ENCODE measurements around the gene CHRNA4. TPM values are rescaled to one million over a fixed set of nuclear protein-coding genes. Genes with fewer than 3 reads are reported as not detected.

CHRNA4 gene
- total and polyA plus RNA-seq, 5 donors: 0.02 to 0.54 (median 0.27) TPM; not detected in 1

DNA sequence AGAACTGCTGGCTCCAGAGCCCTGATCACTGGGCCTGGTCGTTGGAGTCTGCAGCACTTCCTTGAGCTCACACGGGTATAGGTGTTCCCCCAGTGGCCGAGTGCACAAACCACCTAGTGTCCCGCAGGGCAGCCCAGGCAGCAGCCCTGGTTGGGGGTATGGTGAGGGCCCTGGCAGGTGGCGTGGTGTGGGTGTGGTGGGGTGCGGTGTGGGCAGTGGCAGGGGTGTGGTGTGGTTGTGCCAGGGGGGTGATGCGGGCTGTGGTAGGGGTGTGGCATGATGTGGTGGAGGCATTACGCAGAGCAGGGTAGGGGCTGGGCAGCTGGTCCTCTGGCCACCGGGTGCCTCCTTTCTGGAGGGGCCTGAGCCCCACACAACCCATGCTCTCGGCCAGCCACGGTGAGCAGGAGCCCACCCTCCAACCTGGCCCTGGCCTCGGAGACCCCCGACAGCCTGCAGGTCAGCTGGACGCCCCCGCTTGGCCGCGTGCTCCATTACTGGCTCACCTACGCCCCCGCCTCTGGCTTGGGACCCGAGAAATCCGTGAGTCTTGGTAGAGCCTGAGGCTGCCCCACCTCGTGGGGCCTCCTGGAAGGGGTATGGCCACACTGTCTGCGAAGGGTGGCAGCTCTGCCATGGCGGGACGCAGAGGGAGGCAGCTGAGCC lies 47.7 kb downstream of the CHRNA4 start:
- Histone ChIP-seq H3K4me3 (ENCODE audit: low read length) (no peak overlapping the region), H3K4me1 (ENCODE audit: control insufficient read depth, insufficient read depth, low read length) (no peaks in the 10 kb centered on the region), H3K27me3 (ENCODE audit: control insufficient read depth, insufficient read depth) (no peaks in the 10 kb centered on the region), H3K27ac (ENCODE audit: low read length) (no peak overlapping the region), H3K9me3 (ENCODE audit: control insufficient read depth, low read length) (no peaks in the 10 kb centered on the region)
- DNase-seq: peak in 2 of 3 donors; percentile 42 to 59
- WGBS: 79% methylated on average over 25 of the region's 25 CpGs
- intact Hi-C loops (cut with DNase I): no loop called here
- no peak for ATAC-seq

DNA sequence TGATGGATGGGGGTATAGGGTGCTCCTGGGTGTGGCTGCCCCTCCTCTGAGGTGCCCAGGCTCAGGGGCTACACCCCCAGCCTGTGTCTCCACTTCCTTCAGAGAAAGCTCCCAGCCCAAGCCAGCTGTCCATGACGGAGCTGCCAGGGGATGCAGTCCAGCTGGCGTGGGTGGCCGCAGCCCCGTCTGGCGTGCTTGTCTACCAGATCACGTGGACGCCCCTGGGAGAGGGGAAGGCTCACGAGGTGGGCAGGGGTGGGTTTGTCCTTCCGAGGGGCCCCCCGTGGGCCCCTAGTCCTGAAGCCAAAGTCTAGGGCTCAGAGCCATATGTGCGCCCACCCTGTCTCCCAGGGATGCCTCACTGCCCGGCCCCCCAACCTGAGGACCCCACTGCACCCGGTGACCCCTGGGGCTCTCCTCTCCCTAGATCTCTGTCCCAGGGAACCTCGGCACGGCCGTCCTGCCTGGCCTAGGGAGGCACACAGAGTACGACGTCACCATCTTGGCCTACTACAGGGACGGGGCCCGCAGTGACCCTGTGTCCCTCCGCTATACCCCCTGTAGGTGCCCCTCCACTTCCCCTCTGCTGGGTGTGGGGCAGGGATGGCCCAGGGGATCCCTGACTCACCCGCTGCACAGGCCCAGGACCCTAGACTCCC lies 48.3 kb downstream of the CHRNA4 start:
- no peaks in the 10 kb centered on the region for H3K27me3 ChIP-seq (ENCODE audit: control insufficient read depth, insufficient read depth)
- H3K27ac ChIP-seq (ENCODE audit: low read length): no peak overlapping the region
- intact Hi-C loops (cut with DNase I): no loop called here
- no peaks in the 10 kb centered on the region for H3K9me3 ChIP-seq (ENCODE audit: control insufficient read depth, low read length)
- H3K4me3 ChIP-seq (ENCODE audit: low read length): no peak overlapping the region
- H3K4me1 ChIP-seq (ENCODE audit: control insufficient read depth, insufficient read depth, low read length): no peaks in the 10 kb centered on the region
- DNase-seq: peak; percentile 73 to 90 (median 87)
- ATAC-seq: peak; percentile 31 to 49
- 59% methylated on average over 22 of the region's 22 CpGs for WGBS

DNA sequence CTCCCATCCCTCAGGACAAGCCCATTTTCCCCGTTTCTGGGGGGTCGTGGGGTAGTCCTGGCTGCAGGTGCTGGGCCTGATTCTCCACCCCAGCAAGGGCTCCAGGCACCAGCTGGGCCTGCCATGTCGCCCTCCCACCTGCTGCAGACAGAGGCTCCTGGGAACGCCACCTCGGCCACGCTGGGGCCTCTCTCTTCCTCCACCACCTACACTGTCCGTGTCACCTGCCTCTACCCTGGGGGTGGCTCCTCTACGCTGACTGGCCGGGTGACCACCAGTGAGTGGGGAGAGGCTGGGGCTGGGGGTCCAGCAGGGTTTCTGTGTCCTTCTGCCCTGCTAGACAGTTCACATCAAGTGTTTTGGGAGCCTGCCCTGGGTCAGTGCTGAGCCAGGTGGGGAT lies 48.9 kb downstream of the CHRNA4 start:
- H3K9me3 ChIP-seq (ENCODE audit: control insufficient read depth, low read length): no peaks in the 10 kb centered on the region
- no peak overlapping the region for H3K4me3 ChIP-seq (ENCODE audit: low read length)
- no peak for DNase-seq
- no peak for ATAC-seq
- H3K27me3 ChIP-seq (ENCODE audit: control insufficient read depth, insufficient read depth): no peaks in the 10 kb centered on the region
- intact Hi-C loops (cut with DNase I): no loop called here
- H3K4me1 ChIP-seq (ENCODE audit: control insufficient read depth, insufficient read depth, low read length): no peaks in the 10 kb centered on the region
- no peak overlapping the region for H3K27ac ChIP-seq (ENCODE audit: low read length)
- WGBS: 65% methylated on average over 9 of the region's 9 CpGs

DNA sequence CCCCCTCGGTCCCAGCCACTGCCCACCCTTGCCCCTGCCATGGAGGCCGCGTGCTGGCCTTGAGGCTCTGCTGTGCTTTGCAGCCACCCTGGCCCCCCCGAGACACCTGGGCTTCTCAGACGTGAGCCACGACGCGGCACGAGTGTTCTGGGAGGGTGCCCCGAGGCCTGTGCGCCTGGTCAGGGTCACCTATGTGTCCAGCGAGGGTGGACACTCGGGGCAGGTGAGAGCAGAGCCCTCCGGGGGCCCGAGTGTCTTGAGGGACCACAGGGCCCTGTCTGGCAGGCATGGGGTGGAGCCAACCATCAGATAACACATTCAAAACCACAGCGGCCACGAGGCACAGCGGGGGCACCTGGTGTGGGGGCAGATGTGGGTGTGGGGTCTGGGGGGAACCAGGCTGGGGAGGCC lies 49.3 kb downstream of the CHRNA4 start:
- 74% methylated on average over 18 of the region's 18 CpGs for WGBS
- no peaks in the 10 kb centered on the region for H3K9me3 ChIP-seq (ENCODE audit: control insufficient read depth, low read length)
- H3K4me3 ChIP-seq (ENCODE audit: low read length): no peak overlapping the region
- H3K4me1 ChIP-seq (ENCODE audit: control insufficient read depth, insufficient read depth, low read length): no peaks in the 10 kb centered on the region
- intact Hi-C loops (cut with DNase I): no loop called here
- no peaks in the 10 kb centered on the region for H3K27me3 ChIP-seq (ENCODE audit: control insufficient read depth, insufficient read depth)
- DNase-seq (peak; percentile 3 to 63 (median 52)), ATAC-seq (no peak)
- H3K27ac ChIP-seq (ENCODE audit: low read length): no peak overlapping the region

DNA sequence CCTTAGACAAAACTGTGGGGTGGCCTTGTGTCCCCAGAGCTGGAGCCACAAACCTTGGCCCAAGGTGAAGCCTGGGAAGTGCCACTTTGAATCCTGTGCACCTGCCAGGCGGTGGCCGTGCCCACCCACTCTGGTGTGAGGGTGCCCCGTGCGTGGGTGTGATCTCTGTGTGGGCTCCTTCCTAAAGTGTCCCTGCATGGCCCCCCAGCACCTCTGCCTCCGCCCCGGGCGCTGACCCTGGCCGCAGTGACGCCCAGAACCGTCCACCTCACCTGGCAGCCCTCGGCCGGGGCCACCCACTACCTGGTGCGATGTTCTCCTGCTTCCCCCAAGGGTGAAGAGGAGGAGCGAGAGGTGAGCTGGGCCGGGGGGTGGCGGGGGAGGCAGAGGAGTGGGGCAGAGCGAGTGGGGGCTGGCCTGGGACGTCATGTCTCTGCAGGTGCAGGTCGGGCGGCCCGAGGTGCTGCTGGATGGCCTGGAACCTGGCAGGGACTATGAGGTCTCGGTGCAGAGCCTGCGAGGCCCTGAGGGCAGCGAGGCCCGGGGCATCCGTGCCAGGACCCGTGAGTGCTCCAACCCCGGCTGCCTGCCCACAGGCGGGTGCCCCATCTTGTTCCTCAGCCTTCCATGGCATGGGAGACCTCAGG lies 49.8 kb downstream of the CHRNA4 start:
- 92% methylated on average over 29 of the region's 29 CpGs for WGBS
- peak; percentile 9 to 61 (median 47) for DNase-seq

DNA sequence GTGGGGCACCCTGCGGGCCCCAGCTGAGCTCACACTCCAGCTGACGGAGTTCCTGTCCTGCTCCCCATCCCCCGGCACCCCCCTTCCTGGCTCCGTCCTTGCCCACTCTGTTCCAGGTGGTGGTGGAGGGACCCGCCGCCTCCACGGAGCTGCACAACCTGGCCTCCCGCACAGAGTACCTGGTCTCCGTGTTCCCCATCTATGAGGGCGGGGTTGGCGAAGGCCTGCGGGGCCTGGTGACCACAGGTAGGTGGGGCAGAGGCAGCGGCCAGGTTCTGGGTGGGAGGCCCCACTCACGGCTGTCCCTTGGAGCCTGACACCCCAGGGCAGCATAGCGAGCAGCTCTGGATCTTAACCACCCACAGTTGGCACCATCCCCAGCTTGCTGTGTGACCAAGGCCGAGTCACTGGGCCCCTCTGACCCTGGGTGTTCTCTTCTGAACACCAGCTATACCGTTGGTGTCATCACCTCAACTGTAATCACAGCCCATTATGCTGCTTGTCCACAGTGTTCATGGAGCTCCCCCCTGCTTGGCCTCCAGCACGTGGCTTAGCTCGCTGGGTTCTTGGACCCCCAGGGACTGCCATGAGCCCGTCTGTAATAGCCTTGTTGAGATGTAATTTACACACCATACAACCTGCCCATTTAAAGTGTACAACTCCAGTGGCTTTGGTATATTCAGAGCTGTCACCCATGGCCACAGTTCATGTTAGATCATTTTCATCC lies 50.7 kb downstream of the CHRNA4 start:
- no peak overlapping the region for H3K4me3 ChIP-seq (ENCODE audit: low read length)
- no peaks in the 10 kb centered on the region for H3K4me1 ChIP-seq (ENCODE audit: control insufficient read depth, insufficient read depth, low read length)
- intact Hi-C loops (cut with DNase I): no loop called here
- WGBS: 77% methylated on average over 20 of the region's 20 CpGs
- H3K27me3 ChIP-seq (ENCODE audit: control insufficient read depth, insufficient read depth): no peaks in the 10 kb centered on the region
- H3K27ac ChIP-seq (ENCODE audit: low read length): no peak overlapping the region
- peak; percentile 16 to 51 (median 43) for DNase-seq
- H3K9me3 ChIP-seq (ENCODE audit: control insufficient read depth, low read length): no peaks in the 10 kb centered on the region
- ATAC-seq: no peak

More for the DNA sequence above, 49.8 kb downstream of the CHRNA4 start:
- intact Hi-C loops (cut with DNase I): no loop called here
- Histone ChIP-seq H3K27ac (ENCODE audit: low read length) (no peak overlapping the region), H3K27me3 (ENCODE audit: control insufficient read depth, insufficient read depth) (no peaks in the 10 kb centered on the region), H3K4me3 (ENCODE audit: low read length) (no peak overlapping the region), H3K9me3 (ENCODE audit: control insufficient read depth, low read length) (no peaks in the 10 kb centered on the region), H3K4me1 (ENCODE audit: control insufficient read depth, insufficient read depth, low read length) (no peaks in the 10 kb centered on the region)
- no peak for ATAC-seq

DNA sequence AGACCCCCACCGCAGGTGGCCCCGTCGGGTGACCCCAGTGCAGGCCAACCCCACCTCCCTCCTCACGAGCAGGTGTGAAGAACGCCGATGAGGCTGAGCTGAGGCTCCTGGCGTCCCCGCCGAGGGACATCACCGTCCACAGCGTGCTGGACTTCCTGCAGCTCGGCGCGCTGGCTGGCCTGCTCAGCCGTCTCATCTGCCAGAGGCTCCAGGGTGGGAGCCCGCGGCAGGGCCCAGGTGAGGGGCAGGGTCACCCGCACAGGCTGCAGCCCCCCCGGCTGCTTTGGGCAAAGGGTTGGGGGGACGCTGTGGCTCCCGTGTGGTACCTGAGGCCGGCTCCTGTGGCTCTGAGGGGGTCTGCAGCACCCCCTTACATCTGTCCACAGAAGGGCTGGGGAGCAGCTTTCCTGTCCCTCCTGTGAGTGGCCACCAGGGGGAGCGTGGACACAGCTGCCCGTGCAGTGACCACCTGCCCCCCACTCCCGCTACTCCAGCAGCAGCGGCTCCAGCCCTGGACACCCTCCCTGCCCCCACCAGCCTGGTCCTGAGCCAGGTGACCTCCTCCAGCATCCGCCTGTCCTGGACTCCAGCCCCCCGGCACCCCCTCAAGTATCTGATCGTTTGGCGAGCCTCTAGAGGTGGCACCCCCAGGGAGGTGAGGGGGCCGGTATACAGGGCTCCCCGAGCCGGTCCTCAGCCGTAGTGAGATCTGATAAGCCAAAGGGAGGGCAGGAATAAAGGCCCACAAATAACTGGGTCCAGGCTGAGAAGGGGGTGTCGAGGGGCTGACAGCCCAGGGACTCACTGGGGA lies 51.7 kb downstream of the CHRNA4 start:
- 31% methylated on average over 35 of the region's 35 CpGs for WGBS
- H3K27ac ChIP-seq (ENCODE audit: low read length): no peak overlapping the region
- no peaks in the 10 kb centered on the region for H3K4me1 ChIP-seq (ENCODE audit: control insufficient read depth, insufficient read depth, low read length)
- intact Hi-C loops (cut with DNase I): loop anchor here (1.0 to 2.0 kb wide), 3 partner anchors 71 to 73 kb away; no protein-coding TSS in a partner anchor
- no peaks in the 10 kb centered on the region for H3K9me3 ChIP-seq (ENCODE audit: control insufficient read depth, low read length)
- ATAC-seq: peak; percentile 32 to 48
- H3K27me3 ChIP-seq (ENCODE audit: control insufficient read depth, insufficient read depth): no peaks in the 10 kb centered on the region
- DNase-seq: peak; percentile 56 to 78 (median 77)
- no peak overlapping the region for H3K4me3 ChIP-seq (ENCODE audit: low read length)

DNA sequence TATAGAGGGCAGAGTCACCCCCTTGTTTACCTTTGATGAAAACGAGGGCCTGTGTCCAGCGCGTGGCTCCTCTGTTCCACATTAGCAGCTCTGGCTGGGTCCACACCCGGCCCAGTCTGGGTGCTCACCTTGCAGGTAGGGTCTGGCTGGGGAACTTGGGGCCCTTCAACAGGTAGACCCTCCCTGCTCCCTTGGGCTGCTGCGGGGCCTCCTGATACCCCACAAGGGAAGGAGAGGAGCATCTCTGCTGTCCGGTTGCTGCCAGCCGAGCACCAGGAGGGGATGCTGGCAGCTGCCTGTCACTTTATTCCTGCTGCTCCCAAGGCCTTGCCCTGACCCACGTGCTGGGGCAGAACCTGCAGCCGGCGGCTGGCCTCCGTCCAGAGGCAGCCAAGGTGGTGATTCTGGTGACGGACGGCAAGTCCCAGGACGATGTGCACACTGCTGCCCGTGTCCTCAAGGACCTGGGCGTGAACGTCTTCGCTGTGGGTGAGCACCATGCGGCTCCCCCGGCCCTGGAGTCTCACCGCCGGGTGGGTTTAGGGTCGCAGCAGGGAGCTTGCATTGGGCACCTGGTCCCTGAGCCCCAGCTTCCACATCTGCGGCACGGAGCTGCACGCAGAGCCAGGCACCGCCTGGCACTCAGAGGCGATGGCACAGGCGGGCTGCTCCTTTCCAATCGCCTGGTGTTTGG lies 52.8 kb downstream of the CHRNA4 start:
- DNase-seq: peak; percentile 11 to 37 (median 35)
- WGBS: 78% methylated on average over 30 of the region's 30 CpGs

DNA sequence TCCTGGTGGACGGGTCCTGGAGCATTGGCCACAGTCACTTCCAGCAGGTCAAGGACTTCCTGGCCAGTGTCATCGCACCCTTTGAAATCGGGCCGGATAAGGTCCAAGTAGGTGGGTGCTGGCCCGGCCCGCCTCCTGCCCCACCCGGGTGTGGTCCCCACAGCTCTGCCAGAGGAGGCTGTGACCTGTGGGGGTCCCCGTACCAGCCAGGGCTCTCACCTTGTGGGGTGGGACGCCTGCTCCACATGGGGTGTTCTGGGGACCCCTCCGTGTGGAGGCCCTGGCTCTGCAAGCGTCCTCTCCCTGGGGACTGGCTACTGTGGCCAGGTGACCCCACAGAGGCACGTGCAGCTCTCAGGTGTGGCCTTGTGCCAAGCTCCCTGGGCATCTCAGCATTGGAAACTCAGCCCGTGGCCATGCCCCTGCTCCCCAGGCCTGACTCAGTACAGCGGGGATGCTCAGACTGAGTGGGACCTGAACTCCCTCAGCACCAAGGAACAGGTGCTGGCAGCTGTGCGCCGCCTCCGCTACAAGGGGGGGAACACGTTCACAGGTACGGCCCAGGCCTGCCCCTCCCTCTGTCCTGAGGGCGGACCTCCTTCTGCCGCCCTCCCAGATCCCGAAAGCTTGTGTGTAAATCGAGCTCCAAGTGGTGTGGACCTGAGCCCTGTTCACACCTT lies 53.5 kb downstream of the CHRNA4 start:
- WGBS: 78% methylated on average over 23 of the region's 23 CpGs
- intact Hi-C loops (cut with DNase I): loop anchor here in 3 of 4 donors (2.0 kb wide), 2 partner anchors 73 to 75 kb away; no protein-coding TSS in a partner anchor
- H3K27ac ChIP-seq (ENCODE audit: low read length): no peak overlapping the region
- H3K9me3 ChIP-seq (ENCODE audit: control insufficient read depth, low read length): no peaks in the 10 kb centered on the region
- no peaks in the 10 kb centered on the region for H3K4me1 ChIP-seq (ENCODE audit: control insufficient read depth, insufficient read depth, low read length)
- no peaks in the 10 kb centered on the region for H3K27me3 ChIP-seq (ENCODE audit: control insufficient read depth, insufficient read depth)
- DNase-seq (peak in 2 of 3 donors; percentile 46 to 53), ATAC-seq (no peak)
- no peak overlapping the region for H3K4me3 ChIP-seq (ENCODE audit: low read length)

More for the DNA sequence above, 52.8 kb downstream of the CHRNA4 start:
- no peak overlapping the region for H3K27ac ChIP-seq (ENCODE audit: low read length)
- no peaks in the 10 kb centered on the region for H3K9me3 ChIP-seq (ENCODE audit: control insufficient read depth, low read length)
- intact Hi-C loops (cut with DNase I): loop anchor here in 3 of 4 donors (2.0 kb wide), 2 partner anchors 72 to 74 kb away; no protein-coding TSS in a partner anchor
- H3K4me1 ChIP-seq (ENCODE audit: control insufficient read depth, insufficient read depth, low read length): no peaks in the 10 kb centered on the region
- H3K4me3 ChIP-seq (ENCODE audit: low read length): no peak overlapping the region
- no peak for ATAC-seq
- no peaks in the 10 kb centered on the region for H3K27me3 ChIP-seq (ENCODE audit: control insufficient read depth, insufficient read depth)
